Measurements from ENCODE around the gene SNRNP200.

DNA sequence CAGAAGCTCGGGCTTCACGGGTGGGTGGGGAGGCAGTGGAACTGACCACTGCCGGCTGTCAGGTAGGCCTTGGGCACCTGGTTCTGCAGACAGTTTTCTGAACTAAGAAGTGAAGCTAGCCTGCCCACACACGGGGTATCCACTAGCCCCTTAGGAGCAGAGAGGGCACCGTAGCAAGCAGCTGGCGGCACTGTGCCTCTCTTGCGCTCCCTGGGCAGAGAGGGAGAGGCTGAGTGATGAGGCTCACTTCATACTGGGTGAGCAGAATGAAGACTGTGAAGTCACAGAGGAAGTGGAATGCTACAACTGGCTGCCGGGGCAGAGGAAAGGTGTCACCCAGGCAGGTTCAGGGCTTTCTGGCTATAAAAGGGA, 20.5 kb upstream of the SNRNP200 start:
- TF ChIP-seq POLR2AphosphoS5 (IDR thresholded peaks at IDR 0.05; ENCODE audit: low read depth, low read length) (no peak), TAF1 (IDR thresholded peaks at IDR 0.05; ENCODE audit: borderline replicate concordance, low read depth, low read length) (no peak), POLR2A (IDR thresholded peaks at IDR 0.05; ENCODE audit: low read depth, low read length) (0 out of 2 replicates have a peak, but pooled peaks have one; percentile 33)
